CD14-positive monocyte (primary cell): ENCODE data around the gene GIN1. TPM values are rescaled to one million over a fixed set of nuclear protein-coding genes. Genes with fewer than 3 reads are reported as not detected.

ENCODE experiments used
- DNase-seq, 3 donors: peaks; one replicate each; pipeline ENCODE4 v3.0.0-alpha.2; 2011 to 2022
- H2AFZ ChIP-seq: 2 replicates; pipeline ENCODE4 v1.6.0; 2012; ENCODE audit warnings: mild to moderate bottlenecking, low read depth, low read length, inconsistent platforms; ENCODE audit not compliant: insufficient read depth, poor library complexity, severe bottlenecking
- H3K27ac ChIP-seq, 2 donors: 1 replicate in 1 of 2; 2 replicates in 1 of 2; pipeline ENCODE4 v1.5.1; 2012 to 2013; ENCODE audit warnings: low read length in 2 of 2, control low read depth in 1 of 2, inconsistent platforms in 1 of 2, low read depth in 1 of 2, mild to moderate bottlenecking in 1 of 2
- H3K27me3 ChIP-seq, 2 donors: one replicate each; pipeline versions ENCODE4 v1.6.0 to v1.6.1; 2011 to 2013; ENCODE audit warnings: low read length in 2 of 2; ENCODE audit not compliant: control insufficient read depth in 2 of 2, insufficient read depth in 2 of 2
- H3K36me3 ChIP-seq, 2 donors: replicated peaks in 1 of 2; 1 replicate in 1 of 2; 2 replicates in 1 of 2; pipeline versions ENCODE4 v1.5.1 to v1.6.1; 2012 to 2013; ENCODE audit warnings: low read length in 2 of 2, control low read depth in 1 of 2, inconsistent platforms in 1 of 2, mild to moderate bottlenecking in 1 of 2; ENCODE audit not compliant: insufficient read depth in 2 of 2, control insufficient read depth in 1 of 2
- H3K4me1 ChIP-seq, 2 donors: 1 replicate in 1 of 2; 2 replicates in 1 of 2; pipeline versions ENCODE4 v1.5.1 to v1.6.1; 2012 to 2013; ENCODE audit warnings: low read length in 2 of 2, control low read depth in 1 of 2, inconsistent platforms in 1 of 2, mild to moderate bottlenecking in 1 of 2, moderate library complexity in 1 of 2; ENCODE audit not compliant: insufficient read depth in 2 of 2, control insufficient read depth in 1 of 2
- H3K4me2 ChIP-seq: replicated peaks from 2 replicates; pipeline ENCODE3; 2012; ENCODE audit warnings: low read length, moderate library complexity, mild to moderate bottlenecking; ENCODE audit not compliant: poor library complexity, severe bottlenecking; ENCODE audit errors: extremely low read depth
- H3K4me3 ChIP-seq, 3 experiments: fragments of 200-600 bp in 1 of 3; sonication (generic) in 1 of 3; replicated peaks in 1 of 3; 1 replicate in 2 of 3; 2 replicates in 1 of 3; pipeline ENCODE4 v1.5.1; 2011 to 2013; ENCODE audit warnings: low read length in 3 of 3, mild to moderate bottlenecking in 3 of 3, control low read depth in 2 of 3, low read depth in 2 of 3, inconsistent platforms in 1 of 3, moderate library complexity in 1 of 3
- H3K79me2 ChIP-seq: 2 replicates; pipeline ENCODE4 v1.6.0; 2012; ENCODE audit warnings: mild to moderate bottlenecking, control low read depth, inconsistent platforms, low read length, moderate library complexity; ENCODE audit not compliant: insufficient read depth
- H3K9ac ChIP-seq: 2 replicates; pipeline ENCODE4 v1.6.0; 2017; ENCODE audit warnings: low read length, mild to moderate bottlenecking; ENCODE audit not compliant: insufficient read depth, poor library complexity, severe bottlenecking
- H3K9me3 ChIP-seq, 2 donors: replicated peaks in 1 of 2; 1 replicate in 1 of 2; 2 replicates in 1 of 2; pipeline versions ENCODE4 v1.5.1 to v1.6.1; 2012 to 2013; ENCODE audit warnings: low read length in 2 of 2, control low read depth in 1 of 2; ENCODE audit not compliant: control insufficient read depth in 1 of 2, insufficient read depth in 1 of 2
- H4K20me1 ChIP-seq: 2 replicates; pipeline ENCODE4 v1.6.0; 2012; ENCODE audit warnings: mild to moderate bottlenecking, low read length, control low read depth, moderate library complexity; ENCODE audit not compliant: insufficient read depth
- H3K27ac Mint-ChIP-seq, 7 donors: one replicate each; pipeline ENCODE4 v1.8.0; 2020; ENCODE audit warnings: mild to moderate bottlenecking in 7 of 7, mixed read lengths in 7 of 7, moderate library complexity in 6 of 7, inconsistent platforms in 2 of 7
- H3K27me3 Mint-ChIP-seq, 3 donors: one replicate each; pipeline ENCODE4 v1.8.0; 2021 to 2022; ENCODE audit warnings: low read depth in 3 of 3, mild to moderate bottlenecking in 3 of 3, mixed read lengths in 3 of 3, moderate library complexity in 3 of 3, inconsistent platforms in 1 of 3
- H3K36me3 Mint-ChIP-seq, 2 donors: one replicate each; pipeline ENCODE4 v1.8.0; 2020; ENCODE audit warnings: mixed read lengths in 2 of 2, inconsistent platforms in 1 of 2, mild to moderate bottlenecking in 1 of 2
- H3K4me1 Mint-ChIP-seq: one replicate; pipeline ENCODE4 v1.8.0; 2020; ENCODE audit warnings: mild to moderate bottlenecking, mixed read lengths
- H3K4me3 Mint-ChIP-seq, 2 donors: one replicate each; pipeline ENCODE4 v1.8.0; 2020; ENCODE audit warnings: mild to moderate bottlenecking in 2 of 2, mixed read lengths in 2 of 2, moderate library complexity in 1 of 2
- H3K9me3 Mint-ChIP-seq, 7 donors: one replicate each; pipeline ENCODE4 v1.8.0; 2020 to 2022; ENCODE audit warnings: mixed read lengths in 7 of 7, mild to moderate bottlenecking in 6 of 7, moderate library complexity in 6 of 7, inconsistent platforms in 2 of 7
- CTCF ChIP-seq: fragments of 200-600 bp; IDR thresholded peaks from one replicate; pipeline ENCODE4 v1.8.0; 2022; ENCODE audit warnings: antibody characterized with exemption, mild to moderate bottlenecking
- WGBS: methylation state at CpG from one replicate; pipeline ENCODE4 v1.1.5; 2013; ENCODE audit warnings: missing lambda C conversion rate; ENCODE audit not compliant: insufficient coverage; 5-methylcytosine and 5-hydroxymethylcytosine counted together
- intact Hi-C, 2 donors: fragments of 100-400 bp; cut with micrococcal nuclease; formaldehyde crosslinking; loops; one replicate each; pipeline versions ENCODE4 v1.15.0 to v1.15.1; 2023
- polyA plus RNA-seq, 3 donors: library from polyadenylated mRNA; depleted of rRNA in 1 of 3; unstranded in 2 of 3; stranded (reverse) in 1 of 3; fragments of 300-500 nt in 2 of 3; fragments of >200 nt in 1 of 3; fragmentation: Illumina TruSeq in 2 of 3; gene quantifications; 1 replicate in 2 of 3; 2 replicates in 1 of 3; pipeline ENCODE4 v1.2.3, GENCODE V29; 2012 to 2021

GIN1 gene
- polyA plus RNA-seq, 3 donors = 2.2 to 4.7 (median 3.7) TPM

GRCh38 chr5:103135461-103135860 is 15.5 kb upstream of the GIN1 start:
- no peak for DNase-seq
- H3K9me3 Mint-ChIP-seq = peaks cover 0 to 2% (median 2%) of the 10 kb centered on the region in 7 donors
- Histone ChIP-seq H3K27ac (no peak overlapping the region), H3K9ac (no peak overlapping the region), H4K20me1 (no peaks in the 10 kb centered on the region), H2AFZ (no peak overlapping the region), H3K4me1 (no peaks in the 10 kb centered on the region), H3K79me2 (peaks cover 6% of the 10 kb centered on the region), H3K27me3 (no peaks in the 10 kb centered on the region), H3K4me3 (no peak overlapping the region), H3K36me3 (peaks cover 28 to 83% of the 10 kb centered on the region in 2 donors), H3K9me3 (peaks cover 0 to 2% of the 10 kb centered on the region in 2 donors), H3K4me2 (no peak overlapping the region)
- WGBS = no CpG with 5 or more reads among the region's 1 CpG
- no peaks in the 10 kb centered on the region for H3K27me3 Mint-ChIP-seq
- TF ChIP-seq CTCF = no peak
- intact Hi-C loops = no loop called here
- no peak overlapping the region for H3K4me3 Mint-ChIP-seq
- peaks cover 44 to 46% of the 10 kb centered on the region in 2 donors for H3K36me3 Mint-ChIP-seq
- H3K4me1 Mint-ChIP-seq = no peaks in the 10 kb centered on the region
- H3K27ac Mint-ChIP-seq = no peak overlapping the region

- Histone ChIP-seq H2AFZ (no peak overlapping the region), H3K27ac (no peak overlapping the region), H3K36me3 (peaks cover 14 to 76% of the 10 kb centered on the region in 2 donors), H3K9me3 (no peaks in the 10 kb centered on the region), H3K4me1 (no peaks in the 10 kb centered on the region), H4K20me1 (peaks cover 6% of the 10 kb centered on the region), H3K4me2 (no peak overlapping the region), H3K79me2 (peaks cover 27% of the 10 kb centered on the region), H3K9ac (no peak overlapping the region), H3K27me3 (no peaks in the 10 kb centered on the region), H3K4me3 (no peak overlapping the region)
- no peak overlapping the region for H3K27ac Mint-ChIP-seq
- no peak for DNase-seq
- intact Hi-C loops = no loop called here
- no CpG with 5 or more reads among the region's 2 CpGs for WGBS
- peaks cover 34 to 35% of the 10 kb centered on the region in 2 donors for H3K36me3 Mint-ChIP-seq
- no peaks in the 10 kb centered on the region for H3K27me3 Mint-ChIP-seq
- no peak for TF ChIP-seq CTCF
- H3K4me1 Mint-ChIP-seq = peaks cover 1% of the 10 kb centered on the region
- no peaks in the 10 kb centered on the region for H3K9me3 Mint-ChIP-seq
- H3K4me3 Mint-ChIP-seq = no peak overlapping the region
These were observed 13.3 kb upstream of the GIN1 start for GRCh38 chr5:103133231-103133630.
